Diencephalon (tissue), 1 donor: ENCODE measurements around the gene FAHD1. TPM values are rescaled to one million over a fixed set of nuclear protein-coding genes. Genes with fewer than 3 reads are reported as not detected.

Source experiments
- total RNA-seq: library from RNA; depleted of rRNA; stranded (reverse); fragments of >200 nt; gene quantifications from one replicate; pipeline ENCODE4 v1.2.3, GENCODE V29; 2014

The FAHD1 gene
- 44.3 TPM for total RNA-seq

DNA sequence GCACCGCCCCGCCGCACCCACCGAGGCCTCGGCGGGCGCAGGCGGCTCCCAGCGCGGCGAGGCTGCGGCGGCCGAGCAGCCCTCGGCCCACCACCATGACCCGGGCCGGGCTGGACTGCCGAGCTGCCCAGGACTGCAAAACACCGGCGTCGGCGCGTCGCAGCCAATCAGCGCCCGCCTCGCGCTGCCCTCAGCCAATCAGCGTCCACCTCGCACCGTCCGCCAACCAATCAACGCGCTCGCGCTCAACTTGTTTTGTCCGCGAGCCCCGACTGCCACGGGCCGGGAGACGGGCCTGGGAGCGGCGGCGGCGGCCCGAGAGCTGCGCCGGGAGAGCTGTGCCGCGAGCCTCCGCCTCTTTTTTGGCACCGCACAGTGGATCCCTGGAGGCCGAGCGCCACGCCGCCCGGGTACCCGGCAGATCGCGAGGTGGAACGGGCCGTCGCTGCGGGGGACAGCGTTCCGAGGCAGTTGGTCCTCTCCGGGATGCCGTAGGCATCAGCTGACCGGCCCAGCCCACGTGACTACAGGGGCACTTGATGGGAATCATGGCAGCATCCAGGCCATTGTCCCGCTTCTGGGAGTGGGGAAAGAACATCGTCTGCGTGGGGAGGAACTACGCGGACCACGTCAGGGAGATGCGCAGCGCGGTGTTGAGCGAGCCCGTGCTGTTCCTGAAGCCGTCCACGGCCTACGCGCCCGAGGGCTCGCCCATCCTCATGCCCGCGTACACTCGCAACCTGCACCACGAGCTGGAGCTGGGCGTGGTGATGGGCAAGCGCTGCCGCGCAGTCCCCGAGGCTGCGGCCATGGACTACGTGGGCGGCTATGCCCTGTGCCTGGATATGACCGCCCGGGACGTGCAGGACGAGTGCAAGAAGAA is at the start of gene FAHD1, which contains the start of gene HAGH:
TSS of gene FAHD1 (plus strand) at position 516 of the 883 bp plus-strand sequence. CDS start at position 549, 33 bp downstream.
TSS of gene HAGH (minus strand) at position 135 of the 883 bp plus-strand sequence. CDS start at position 97, 38 bp downstream.

DNA sequence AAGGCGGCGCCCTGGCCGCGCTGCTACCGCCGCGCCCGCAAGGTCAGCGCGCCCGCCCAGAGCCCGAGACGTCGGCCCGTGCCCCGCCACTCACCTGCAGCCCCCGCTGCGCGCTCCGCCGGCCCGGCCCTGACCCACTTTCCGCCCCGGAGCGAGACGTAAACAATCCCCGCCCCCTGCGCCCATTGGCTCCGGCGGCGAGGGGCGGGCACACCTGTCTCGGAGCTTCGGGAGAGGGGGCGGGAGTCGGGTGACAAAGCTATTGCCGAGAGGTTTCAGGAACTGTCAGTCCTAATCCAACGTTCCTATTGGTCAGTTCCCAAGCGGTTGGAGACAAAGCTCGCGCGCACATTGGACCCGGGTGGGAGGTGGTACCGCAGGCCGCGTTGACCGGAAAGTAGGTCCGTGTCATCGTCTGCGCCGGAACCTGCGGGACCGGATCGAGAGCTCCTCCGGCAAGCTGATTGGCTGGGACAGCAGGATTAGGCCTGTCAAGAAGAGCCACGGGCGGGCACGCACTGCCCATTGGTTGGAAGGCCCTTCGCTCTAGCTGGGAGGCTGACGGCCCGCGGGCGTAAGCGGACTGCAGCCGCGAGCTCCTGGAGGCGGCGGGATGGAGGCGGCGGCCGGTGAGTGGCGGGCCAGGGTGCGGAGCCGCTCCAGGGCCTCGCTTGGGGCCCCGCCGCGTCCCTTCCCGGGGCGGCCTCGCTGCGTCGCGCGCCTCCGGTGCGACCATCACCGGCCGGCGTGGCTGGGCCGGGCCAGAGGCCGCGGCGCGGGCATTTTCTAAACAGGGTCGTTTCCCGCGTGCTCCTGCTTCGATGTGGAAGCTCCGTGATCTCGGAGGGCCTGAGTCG is 44.4 kb upstream of the FAHD1 start, which contains the start of the genes NUBP2 and SPSB3:
TSS of gene NUBP2 (plus strand) at position 553 of the 857 bp plus-strand sequence. CDS start at position 614, 61 bp downstream.
TSS of gene SPSB3 (minus strand) at position 164 of the 857 bp plus-strand sequence. CDS start 1,088 bp downstream, outside the sequence.

DNA sequence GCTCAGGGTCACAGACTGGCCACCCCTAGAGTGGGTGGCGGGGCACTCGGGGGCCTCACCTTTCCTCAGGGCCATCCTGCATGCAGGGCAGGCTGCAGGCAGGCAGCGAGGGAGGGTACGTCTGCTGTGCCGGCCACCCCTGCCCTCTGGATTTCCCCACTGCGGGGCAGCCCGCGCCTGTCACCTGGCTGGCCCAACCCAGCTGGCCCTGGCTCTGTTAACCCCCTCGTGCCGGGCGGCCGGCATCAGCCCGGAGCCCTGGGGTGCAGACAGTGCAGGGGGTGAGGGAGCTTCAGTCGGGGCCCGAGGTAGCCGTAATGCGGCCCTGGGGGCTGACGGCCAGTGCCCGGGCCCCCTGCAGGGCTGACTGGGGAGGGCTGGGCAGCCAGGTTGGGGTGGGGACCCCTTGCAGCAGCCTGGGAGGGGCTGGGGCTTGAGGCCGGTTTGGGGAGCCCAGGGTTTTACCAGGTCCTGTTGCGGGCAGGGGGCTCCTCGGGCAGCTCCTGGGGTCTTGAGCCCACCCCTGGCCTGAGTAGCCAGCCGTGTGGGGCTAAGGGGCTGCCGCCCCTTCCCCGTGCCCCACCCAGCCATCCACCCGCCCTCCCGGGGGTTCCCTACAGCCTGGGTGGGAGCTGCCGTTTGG is 33.3 kb upstream of the FAHD1 start, which contains the start of gene IGFALS:
TSS of gene IGFALS (minus strand) at position 128 of the 643 bp plus-strand sequence. CDS start at position 75, 53 bp downstream.

DNA sequence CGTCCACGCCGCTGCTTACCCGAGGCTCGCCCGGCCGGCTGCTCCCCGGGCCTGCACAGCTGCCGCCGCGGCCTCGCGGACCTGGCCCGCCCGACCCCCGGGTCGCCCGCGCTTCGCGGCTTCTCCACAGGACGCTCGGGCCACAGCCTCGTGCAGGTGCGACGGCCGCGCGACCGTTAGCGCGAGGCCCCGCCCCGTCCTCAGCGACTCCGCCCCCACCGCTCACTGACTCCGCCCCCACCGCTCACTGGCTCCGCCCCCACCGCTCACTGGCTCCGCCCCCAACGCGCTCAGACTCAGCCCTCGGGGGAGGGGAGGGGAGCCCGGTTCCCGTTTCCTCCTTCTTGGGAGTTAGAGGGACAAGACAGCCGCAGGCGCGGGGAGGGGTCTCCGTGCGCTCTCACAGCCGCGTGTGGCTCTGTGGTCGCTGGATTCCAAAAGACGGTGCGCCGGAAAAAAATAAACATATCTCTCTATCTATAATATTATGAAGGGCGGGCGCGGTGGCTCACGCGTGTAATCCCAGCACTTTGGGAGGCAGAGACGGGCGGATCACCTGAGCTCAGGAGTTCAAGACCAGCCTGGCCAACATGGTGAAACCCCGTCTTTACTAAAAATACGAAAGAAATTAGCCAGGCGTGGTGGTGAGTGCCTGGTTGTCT is 45.1 kb downstream of the FAHD1 start, which contains the start of gene MEIOB:
TSS of gene MEIOB (minus strand) at position 191 of the 662 bp plus-strand sequence. CDS start 3,989 bp downstream, outside the sequence.

Other genes with a start within 250 kb of the FAHD1 start
- gene IFT140, start 215.1 kb upstream of the FAHD1 start, total RNA-seq: 42.7 TPM
- gene CRAMP1, start 214.8 kb upstream of the FAHD1 start, total RNA-seq: 10.1 TPM
- gene JPT2, start 148.9 kb upstream of the FAHD1 start, total RNA-seq: 35.1 TPM
- gene MAPK8IP3, start 121.0 kb upstream of the FAHD1 start, total RNA-seq: 85.8 TPM
- 23.8 TPM for gene NME3, start 55.7 kb upstream of the FAHD1 start, total RNA-seq
- 12.0 TPM for gene EME2, start 54.4 kb upstream of the FAHD1 start, total RNA-seq
- gene MRPS34, start 54.1 kb upstream of the FAHD1 start, total RNA-seq: 34.4 TPM
- gene SPSB3, start 44.6 kb upstream of the FAHD1 start, total RNA-seq: 44.5 TPM
- gene NUBP2, start 44.2 kb upstream of the FAHD1 start, total RNA-seq: 36.2 TPM
- gene IGFALS, start 33.5 kb upstream of the FAHD1 start, total RNA-seq: not detected
- gene HAGH, start 381 bp upstream of the FAHD1 start, total RNA-seq: 67.4 TPM
- gene MEIOB, start 45.0 kb downstream of the FAHD1 start, total RNA-seq: 1.8 TPM
- gene HS3ST6, start 91.2 kb downstream of the FAHD1 start, total RNA-seq: not detected
- gene MSRB1, start 116.0 kb downstream of the FAHD1 start, total RNA-seq: 6.7 TPM
- not detected for gene RPL3L, start 127.5 kb downstream of the FAHD1 start, total RNA-seq
- gene NDUFB10, start 132.3 kb downstream of the FAHD1 start, total RNA-seq: 93.0 TPM
- 1,359 TPM for gene RPS2, start 137.6 kb downstream of the FAHD1 start, total RNA-seq
- gene RNF151, start 139.7 kb downstream of the FAHD1 start, total RNA-seq: not detected
- gene TBL3, start 144.8 kb downstream of the FAHD1 start, total RNA-seq: 13.1 TPM
- 1.2 TPM for gene NOXO1, start 154.3 kb downstream of the FAHD1 start, total RNA-seq
- 14.1 TPM for gene GFER, start 157.0 kb downstream of the FAHD1 start, total RNA-seq
- gene SYNGR3, start 162.8 kb downstream of the FAHD1 start, total RNA-seq: 112 TPM
- 7.8 TPM for gene ZNF598, start 182.6 kb downstream of the FAHD1 start, total RNA-seq
- gene NPW, start 192.6 kb downstream of the FAHD1 start, total RNA-seq: not detected
- 23.5 TPM for gene NHERF2, start 199.7 kb downstream of the FAHD1 start, total RNA-seq
- 26.8 TPM for gene NTHL1, start 220.6 kb downstream of the FAHD1 start, total RNA-seq
- gene TSC2, start 220.8 kb downstream of the FAHD1 start, total RNA-seq: 70.4 TPM